ENCODE measurements around the gene MUC12.

DNA sequence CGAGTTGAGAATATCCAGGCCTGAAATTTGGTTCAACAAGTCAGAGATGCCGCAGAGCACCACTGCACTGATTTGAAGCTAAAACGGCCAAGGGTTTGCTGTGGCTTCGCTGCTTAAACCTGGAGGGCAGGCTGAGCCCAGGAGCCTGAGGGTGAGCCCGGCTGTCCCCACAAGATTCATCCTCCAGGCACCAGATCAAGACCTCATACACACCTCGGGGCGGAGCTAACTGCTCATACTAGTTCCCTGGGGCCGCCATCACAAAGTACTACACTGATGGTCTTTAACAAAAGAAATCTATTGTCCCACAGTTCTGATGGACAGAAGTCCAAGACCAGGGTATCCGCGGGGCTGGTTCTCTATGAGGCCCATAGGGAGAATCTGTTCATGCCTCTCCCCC, 99.0 kb downstream of the MUC12 start:
- TF ChIP-seq, protein P1, sequence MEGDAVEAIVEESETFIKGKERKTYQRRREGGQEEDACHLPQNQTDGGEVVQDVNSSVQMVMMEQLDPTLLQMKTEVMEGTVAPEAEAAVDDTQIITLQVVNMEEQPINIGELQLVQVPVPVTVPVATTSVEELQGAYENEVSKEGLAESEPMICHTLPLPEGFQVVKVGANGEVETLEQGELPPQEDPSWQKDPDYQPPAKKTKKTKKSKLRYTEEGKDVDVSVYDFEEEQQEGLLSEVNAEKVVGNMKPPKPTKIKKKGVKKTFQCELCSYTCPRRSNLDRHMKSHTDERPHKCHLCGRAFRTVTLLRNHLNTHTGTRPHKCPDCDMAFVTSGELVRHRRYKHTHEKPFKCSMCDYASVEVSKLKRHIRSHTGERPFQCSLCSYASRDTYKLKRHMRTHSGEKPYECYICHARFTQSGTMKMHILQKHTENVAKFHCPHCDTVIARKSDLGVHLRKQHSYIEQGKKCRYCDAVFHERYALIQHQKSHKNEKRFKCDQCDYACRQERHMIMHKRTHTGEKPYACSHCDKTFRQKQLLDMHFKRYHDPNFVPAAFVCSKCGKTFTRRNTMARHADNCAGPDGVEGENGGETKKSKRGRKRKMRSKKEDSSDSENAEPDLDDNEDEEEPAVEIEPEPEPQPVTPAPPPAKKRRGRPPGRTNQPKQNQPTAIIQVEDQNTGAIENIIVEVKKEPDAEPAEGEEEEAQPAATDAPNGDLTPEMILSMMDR (IDR thresholded peaks at IDR 0.05; ENCODE audit: insufficient read depth, low read depth, low read length) = no peak
- TF ChIP-seq EZH2 (IDR thresholded peaks at IDR 0.05; ENCODE audit: insufficient read depth, low read length) = no peak

Measured in astrocyte (in vitro differentiated cells and primary cell).